H9 (cell line): ENCODE measurements around the gene DSP. TPM values are rescaled to one million over a fixed set of nuclear protein-coding genes. Genes with fewer than 3 reads are reported as not detected.

Experiments used
- DNase-seq: peaks from one replicate; pipeline ENCODE4 v3.0.0-alpha.2; 2017
- H2AFZ ChIP-seq: one replicate; pipeline ENCODE4 v1.6.1; 2013; ENCODE audit warnings: mild to moderate bottlenecking, low read length, control low read depth, moderate library complexity
- H2AK5ac ChIP-seq: 2 replicates; pipeline ENCODE4 v1.6.1; 2013; ENCODE audit warnings: low read length, control low read depth, mixed read lengths; ENCODE audit not compliant: insufficient read length
- H2BK120ac ChIP-seq: one replicate; pipeline ENCODE4 v1.6.1; 2013; ENCODE audit warnings: low read depth, mild to moderate bottlenecking, low read length, control low read depth, inconsistent platforms; ENCODE audit not compliant: poor library complexity, severe bottlenecking
- H2BK12ac ChIP-seq: 2 replicates; pipeline ENCODE4 v1.6.1; 2013; ENCODE audit warnings: low read length, control low read depth, mixed read lengths, low read depth; ENCODE audit not compliant: insufficient read length
- H2BK15ac ChIP-seq: 2 replicates; pipeline ENCODE4 v1.6.1; 2013; ENCODE audit warnings: low read depth, low read length, control low read depth
- H2BK20ac ChIP-seq: one replicate; pipeline ENCODE4 v1.6.1; 2013; ENCODE audit warnings: low read depth, mild to moderate bottlenecking, low read length, control low read depth, inconsistent platforms; ENCODE audit not compliant: poor library complexity, severe bottlenecking
- H2BK5ac ChIP-seq: 2 replicates; pipeline ENCODE4 v1.6.1; 2013; ENCODE audit warnings: low read length, control low read depth, mixed read lengths; ENCODE audit not compliant: insufficient read length
- H3K14ac ChIP-seq: 2 replicates; pipeline ENCODE4 v1.6.1; 2013; ENCODE audit warnings: low read length, control low read depth; ENCODE audit not compliant: insufficient read depth
- H3K18ac ChIP-seq: 2 replicates; pipeline ENCODE4 v1.6.1; 2013; ENCODE audit warnings: low read depth, mild to moderate bottlenecking, mixed read lengths, low read length, control low read depth; ENCODE audit not compliant: insufficient read length
- H3K23ac ChIP-seq: 2 replicates; pipeline ENCODE4 v1.6.1; 2013; ENCODE audit warnings: low read length, control low read depth, mixed read lengths, low read depth; ENCODE audit not compliant: insufficient read length
- H3K23me2 ChIP-seq: 2 replicates; pipeline ENCODE4 v1.6.1; 2013; ENCODE audit warnings: low read depth, mild to moderate bottlenecking, mixed read lengths, low read length, control low read depth; ENCODE audit not compliant: insufficient read length, poor library complexity, severe bottlenecking
- H3K27ac ChIP-seq: 2 replicates; pipeline ENCODE4 v1.5.1; 2013; ENCODE audit warnings: low read length, control low read depth, mixed read lengths, low read depth; ENCODE audit not compliant: insufficient read length
- H3K27me3 ChIP-seq: 2 replicates; pipeline ENCODE4 v1.6.1; 2013; ENCODE audit warnings: low read length, control low read depth, inconsistent platforms; ENCODE audit not compliant: insufficient read depth
- H3K4ac ChIP-seq: 2 replicates; pipeline ENCODE4 v1.6.1; 2013; ENCODE audit warnings: low read depth, mild to moderate bottlenecking, control low read depth, inconsistent platforms, low read length, moderate library complexity
- H3K4me1 ChIP-seq: 2 replicates; pipeline ENCODE4 v1.6.1; 2013; ENCODE audit warnings: low read length, control low read depth, inconsistent platforms; ENCODE audit not compliant: insufficient read depth
- H3K4me2 ChIP-seq: 2 replicates; pipeline ENCODE4 v1.6.1; 2013; ENCODE audit warnings: low read length, control low read depth, mixed read lengths; ENCODE audit not compliant: insufficient read length, insufficient read depth
- H3K56ac ChIP-seq: 2 replicates; pipeline ENCODE4 v1.6.1; 2013; ENCODE audit warnings: low read depth, mild to moderate bottlenecking, mixed read lengths, low read length, control low read depth; ENCODE audit not compliant: insufficient read length
- H3K79me1 ChIP-seq: 2 replicates; pipeline ENCODE4 v1.6.1; 2013; ENCODE audit warnings: low read depth, mild to moderate bottlenecking, moderate library complexity, low read length, control low read depth, inconsistent platforms; ENCODE audit not compliant: insufficient read depth, poor library complexity, severe bottlenecking
- H3K79me2 ChIP-seq: 2 replicates; pipeline ENCODE4 v1.6.1; 2013; ENCODE audit warnings: low read length, control low read depth, inconsistent platforms; ENCODE audit not compliant: insufficient read depth
- H3K9ac ChIP-seq: 2 replicates; pipeline ENCODE4 v1.6.1; 2013; ENCODE audit warnings: low read length, control low read depth, mixed read lengths; ENCODE audit not compliant: insufficient read length; ENCODE audit errors: extremely low read depth
- H3K9me3 ChIP-seq: one replicate; pipeline ENCODE4 v1.6.1; 2013; ENCODE audit warnings: low read depth, low read length, inconsistent platforms; ENCODE audit not compliant: control insufficient read depth
- H3T11ph ChIP-seq: one replicate; pipeline ENCODE4 v1.6.1; 2013; ENCODE audit warnings: mild to moderate bottlenecking, low read length, control low read depth, inconsistent platforms
- H4K20me1 ChIP-seq: one replicate; pipeline ENCODE4 v1.6.1; 2013; ENCODE audit not compliant: control insufficient read depth, insufficient read length, insufficient read depth
- H4K5ac ChIP-seq: 2 replicates; pipeline ENCODE4 v1.6.1; 2013; ENCODE audit warnings: low read depth, mild to moderate bottlenecking, mixed read lengths, low read length, control low read depth; ENCODE audit not compliant: insufficient read length
- H4K8ac ChIP-seq: replicated peaks from 2 replicates; pipeline ENCODE4 v1.6.1; 2013; ENCODE audit warnings: low read length, control low read depth, mixed read lengths, low read depth; ENCODE audit not compliant: insufficient read length
- H4K91ac ChIP-seq: 2 replicates; pipeline ENCODE4 v1.6.1; 2013; ENCODE audit warnings: low read depth, mild to moderate bottlenecking, moderate library complexity, mixed read lengths, low read length, control low read depth; ENCODE audit not compliant: insufficient read length
- H3K27ac Mint-ChIP-seq, 3 experiments: 2 replicates in 2 of 3; 3 replicates in 1 of 3; pipeline ENCODE4 v1.8.0; 2020 to 2021; ENCODE audit warnings: mixed read lengths in 3 of 3, mild to moderate bottlenecking in 1 of 3, moderate library complexity in 1 of 3
- H3K27me3 Mint-ChIP-seq: 2 replicates; pipeline ENCODE4 v1.8.0; 2021; ENCODE audit warnings: low read depth, mild to moderate bottlenecking, moderate library complexity, mixed read lengths
- H3K36me3 Mint-ChIP-seq, 3 experiments: 2 replicates in 2 of 3; 3 replicates in 1 of 3; pipeline ENCODE4 v1.8.0; 2020 to 2021; ENCODE audit warnings: low read depth in 3 of 3, mixed read lengths in 3 of 3; ENCODE audit not compliant: insufficient read depth in 1 of 3
- H3K4me1 Mint-ChIP-seq, 2 experiments: 2 replicates each; pipeline ENCODE4 v1.8.0; 2020; ENCODE audit warnings: mixed read lengths in 2 of 2
- H3K4me3 Mint-ChIP-seq, 2 experiments: 2 replicates in 1 of 2; 3 replicates in 1 of 2; pipeline ENCODE4 v1.8.0; 2020 to 2021; ENCODE audit warnings: mild to moderate bottlenecking in 2 of 2, mixed read lengths in 2 of 2, moderate library complexity in 1 of 2
- H3K9me3 Mint-ChIP-seq, 2 experiments: 2 replicates in 1 of 2; 3 replicates in 1 of 2; pipeline ENCODE4 v1.8.0; 2020; ENCODE audit warnings: mild to moderate bottlenecking in 2 of 2, mixed read lengths in 2 of 2, moderate library complexity in 1 of 2
- WGBS: extraction: QIAGEN DNeasy Blood & Tissue Kit; methylation state at CpG from one replicate; pipeline ENCODE4 v1.1.7; 2013; ENCODE audit warnings: missing lambda C conversion rate, low lambda C conversion rate, mixed read lengths; ENCODE audit not compliant: insufficient read length; ENCODE audit errors: extremely low coverage; 5-methylcytosine and 5-hydroxymethylcytosine counted together
- total RNA-seq: library from RNA; stranded (reverse); gene quantifications from 2 replicates; pipeline ENCODE4 v1.2.1, GENCODE V29; 2021
- TF ChIP-seq, protein P1 (sequence below): fragments of 200-600 bp; sonication (generic); conservative IDR thresholded peaks from 3 replicates; pipeline ENCODE4 v1.8.0; 2021; ENCODE audit warnings: antibody characterized with exemption, mild to moderate bottlenecking

DSP gene
- total RNA-seq, 1 experiment from 2014 or later = 48.9 TPM

GRCh38 chr6:7532232-7532631, 9.2 kb upstream of the DSP start:
- no peak overlapping the region for H3K4me2 ChIP-seq
- H3K9me3 ChIP-seq = no peaks in the 10 kb centered on the region
- H3K27me3 ChIP-seq = no peaks in the 10 kb centered on the region
- no peaks in the 10 kb centered on the region for H4K20me1 ChIP-seq
- H2AK5ac ChIP-seq = no peak overlapping the region
- no peaks in the 10 kb centered on the region for H3K23me2 ChIP-seq
- no peak overlapping the region for H2BK5ac ChIP-seq
- H3K4me1 Mint-ChIP-seq = peaks cover 15 to 19% of the 10 kb centered on the region in 2 experiments
- H2BK15ac ChIP-seq = no peak overlapping the region
- no peak overlapping the region for H2BK120ac ChIP-seq
- no peaks in the 10 kb centered on the region for H3K36me3 Mint-ChIP-seq
- H3K9ac ChIP-seq = no peak overlapping the region
- no peaks in the 10 kb centered on the region for H3K79me1 ChIP-seq
- WGBS = no CpG with 5 or more reads among the region's 6 CpGs
- no peak for DNase-seq
- no peak overlapping the region for H2BK20ac ChIP-seq
- no peak overlapping the region for H3T11ph ChIP-seq
- TF ChIP-seq, protein P1, sequence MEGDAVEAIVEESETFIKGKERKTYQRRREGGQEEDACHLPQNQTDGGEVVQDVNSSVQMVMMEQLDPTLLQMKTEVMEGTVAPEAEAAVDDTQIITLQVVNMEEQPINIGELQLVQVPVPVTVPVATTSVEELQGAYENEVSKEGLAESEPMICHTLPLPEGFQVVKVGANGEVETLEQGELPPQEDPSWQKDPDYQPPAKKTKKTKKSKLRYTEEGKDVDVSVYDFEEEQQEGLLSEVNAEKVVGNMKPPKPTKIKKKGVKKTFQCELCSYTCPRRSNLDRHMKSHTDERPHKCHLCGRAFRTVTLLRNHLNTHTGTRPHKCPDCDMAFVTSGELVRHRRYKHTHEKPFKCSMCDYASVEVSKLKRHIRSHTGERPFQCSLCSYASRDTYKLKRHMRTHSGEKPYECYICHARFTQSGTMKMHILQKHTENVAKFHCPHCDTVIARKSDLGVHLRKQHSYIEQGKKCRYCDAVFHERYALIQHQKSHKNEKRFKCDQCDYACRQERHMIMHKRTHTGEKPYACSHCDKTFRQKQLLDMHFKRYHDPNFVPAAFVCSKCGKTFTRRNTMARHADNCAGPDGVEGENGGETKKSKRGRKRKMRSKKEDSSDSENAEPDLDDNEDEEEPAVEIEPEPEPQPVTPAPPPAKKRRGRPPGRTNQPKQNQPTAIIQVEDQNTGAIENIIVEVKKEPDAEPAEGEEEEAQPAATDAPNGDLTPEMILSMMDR = no peak
- no peak overlapping the region for H3K18ac ChIP-seq
- H3K9me3 Mint-ChIP-seq = peaks cover 0 to 4% of the 10 kb centered on the region in 2 experiments; a peak in 2 of 5 replicates
- H3K23ac ChIP-seq = no peak overlapping the region
- no peaks in the 10 kb centered on the region; the same call in 1 of the 2 replicates for H3K4me1 ChIP-seq
- H2BK12ac ChIP-seq = no peak overlapping the region
- H3K27ac Mint-ChIP-seq = no peak overlapping the region
- no peaks in the 10 kb centered on the region for H3K79me2 ChIP-seq
- H3K56ac ChIP-seq = no peak overlapping the region
- H4K91ac ChIP-seq = no peak overlapping the region
- no peak overlapping the region for H2AFZ ChIP-seq
- H3K14ac ChIP-seq = no peak overlapping the region
- H3K4me3 Mint-ChIP-seq = no peak overlapping the region
- H3K27me3 Mint-ChIP-seq = peaks cover 15% of the 10 kb centered on the region
- H4K8ac ChIP-seq = no peak overlapping the region
- no peak overlapping the region for H4K5ac ChIP-seq
- no peak overlapping the region for H3K27ac ChIP-seq
- no peak overlapping the region for H3K4ac ChIP-seq
